NCI-H1092 treated with DMSO at 0.1 percent for 48 hours (cell line): ENCODE measurements around the gene GPR107.

Experiments
- DNase-seq: peaks from one replicate; lab custom pipeline; 2025; lab: John Stamatoyannopoulos, UW

GPR107 gene

DNA sequence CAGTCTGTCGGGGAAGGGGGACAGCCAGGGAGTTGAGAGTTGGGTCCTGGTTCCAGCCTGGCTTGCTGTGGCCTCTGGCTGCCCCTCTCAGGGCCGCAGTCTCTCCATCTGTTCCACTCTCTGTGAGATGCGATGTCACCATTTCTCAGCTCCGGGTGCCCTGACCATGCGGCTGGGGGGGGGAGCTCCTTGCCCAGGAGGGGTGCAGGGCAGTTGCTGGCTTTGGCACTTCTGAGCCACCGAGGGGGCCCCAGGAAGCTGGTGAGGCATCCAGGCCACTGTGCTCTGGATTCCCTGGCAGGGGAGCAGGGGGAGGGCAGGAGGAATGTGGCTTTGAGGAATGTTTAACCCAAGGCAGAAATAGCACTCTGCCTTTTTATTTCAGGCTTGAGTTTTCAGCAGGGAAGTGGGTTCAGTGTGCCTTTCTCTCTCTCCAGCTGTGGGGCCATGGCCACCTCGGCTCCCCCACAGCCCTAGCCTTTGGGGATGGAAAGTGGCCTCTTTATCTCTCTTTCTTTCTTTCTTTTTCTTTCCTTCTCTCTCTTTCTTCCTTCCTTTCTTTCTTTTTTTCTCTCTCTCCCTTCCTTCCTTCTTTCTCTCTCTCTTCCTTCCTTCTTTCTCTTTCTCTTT is 129.5 kb downstream of the GPR107 start:
- DNase-seq: no peak

DNA sequence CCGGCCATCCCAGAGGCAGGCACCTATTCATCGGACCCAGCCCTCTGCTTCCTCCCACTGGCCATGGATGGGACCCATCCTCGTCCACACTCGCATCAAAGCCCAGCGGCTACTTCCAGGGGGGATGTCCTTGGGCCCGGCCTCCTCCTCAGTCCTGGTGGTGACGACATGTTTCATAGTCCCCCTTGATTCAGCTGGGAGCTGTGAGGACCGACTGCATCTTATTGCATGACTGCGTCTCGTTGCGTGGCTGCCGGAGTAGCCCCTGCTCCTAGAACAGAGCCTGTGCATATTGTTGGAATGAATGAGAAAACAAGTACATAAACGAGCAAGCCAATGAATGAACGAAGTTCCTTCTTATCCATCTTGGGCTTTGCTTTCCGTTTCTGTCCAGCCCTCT is 131.3 kb downstream of the GPR107 start:
- no peak for DNase-seq

DNA sequence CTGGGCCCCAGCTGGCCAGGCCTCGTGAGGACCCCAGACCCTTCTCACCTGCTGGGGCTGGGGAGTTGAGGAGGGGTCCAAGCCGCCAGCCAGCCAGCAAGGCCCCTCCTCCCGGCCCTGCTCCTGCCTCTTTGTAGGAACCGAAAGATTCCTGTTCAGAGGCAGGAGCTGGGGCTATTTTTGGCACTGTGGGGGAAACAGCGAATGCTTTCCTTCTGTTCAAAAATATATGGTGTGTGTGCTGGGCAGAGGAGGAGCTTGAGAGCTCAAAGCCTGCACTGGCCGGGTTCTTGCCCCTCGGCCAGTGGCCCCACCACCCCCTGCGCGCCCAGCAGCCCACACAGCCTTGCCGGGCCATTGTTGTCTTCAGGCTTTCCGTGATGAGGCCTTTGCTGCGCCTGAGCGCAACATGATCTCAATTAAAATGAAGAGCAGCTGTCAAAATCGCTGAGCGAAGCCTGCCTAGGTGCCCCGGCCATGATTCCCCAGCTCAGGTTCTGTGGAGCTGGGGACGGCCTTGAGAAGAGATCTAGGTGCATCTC is 131.9 kb downstream of the GPR107 start:
- no peak for DNase-seq

GRCh38 chr9:130186051-130186450 is 132.3 kb downstream of the GPR107 start:
- no peak for DNase-seq

GRCh38 chr9:130186839-130187522 is 133.3 kb downstream of the GPR107 start:
- DNase-seq: no peak

DNA sequence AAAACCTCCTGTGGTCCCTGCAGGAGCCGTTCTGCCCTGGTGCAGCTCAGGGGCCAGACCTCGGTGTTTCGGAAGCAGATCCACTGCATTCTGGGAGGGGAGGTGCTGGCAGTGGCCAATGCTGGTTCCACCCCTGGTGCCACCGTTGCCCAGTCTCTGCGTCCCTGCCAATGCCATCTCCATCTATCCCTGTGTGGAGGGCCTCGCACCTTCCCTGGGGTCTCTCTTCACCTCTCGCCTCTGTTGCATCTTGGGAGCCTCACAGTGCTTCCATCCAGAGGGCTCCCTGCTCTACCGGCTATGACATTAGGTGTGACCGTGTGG is 133.8 kb downstream of the GPR107 start:
- DNase-seq: no peak

- DNase-seq: no peak
Measured at GRCh38 chr9:130188860-130189481, 135.3 kb downstream of the GPR107 start.
